HCT116 (cell line): ENCODE measurements around the gene SNTG2. TPM values are rescaled to one million over a fixed set of nuclear protein-coding genes. Genes with fewer than 3 reads are reported as not detected.

Experiments used
- ATAC-seq: fragments of 200-7000 bp; cut with Tn5 transposase; 2 replicates; pipeline ENCODE4 v1.9.1; 2020; ENCODE audit warnings: mild to moderate bottlenecking, moderate library complexity
- BruUV-seq: library from RNA; stranded (reverse); fragments of 400-500 nt; replicated peaks from 2 replicates; lab custom pipeline; 2021; lab: Mats Ljungman, UMichigan
- CTCF ChIA-PET: fragments of 300-600 bp; sonication (Branson Sonifier 250); formaldehyde crosslinking; loops from one replicate; lab custom pipeline; 2021; ENCODE audit warnings: antibody characterized with exemption; lab: Charles Lee
- POLR2A ChIA-PET: fragments of 300-600, 350-600 bp; sonication (Branson Sonifier 250); formaldehyde crosslinking; loops from one replicate; lab custom pipeline; 2021; ENCODE audit warnings: antibody characterized with exemption; lab: Charles Lee
- RAD21 ChIA-PET, 2 experiments: fragments of 300-600 bp; sonication (Branson Sonifier 250); formaldehyde crosslinking; loops; one replicate each; lab custom pipeline; 2023; ENCODE audit warnings: low total read pairs in 2 of 2; ENCODE audit not compliant: uncharacterized antibody in 2 of 2, unreplicated experiment in 2 of 2, low non-redundant PET in 1 of 2; lab: Charles Lee
- DNase-seq: peaks from one replicate; pipeline ENCODE4 v3.0.0-alpha.2; 2010; ENCODE audit warnings: low read depth, low spot score
- H2AFZ ChIP-seq: fragments of 200-600 bp; shearing (Covaris generic), sonication (generic); 2 replicates; pipeline ENCODE4 v1.6.1; 2017; ENCODE audit warnings: low read depth, mixed run types, mixed read lengths, antibody characterized with exemption, low read length; ENCODE audit not compliant: poor library complexity, severe bottlenecking
- H3K27ac ChIP-seq: 2 replicates; pipeline ENCODE4 v1.5.1; 2012; ENCODE audit warnings: low read depth, low read length
- H3K27me3 ChIP-seq: fragments of 200-600 bp; sonication (generic); 2 replicates; pipeline ENCODE4 v1.6.1; 2016; ENCODE audit warnings: mixed run types, low read length, mixed read lengths; ENCODE audit not compliant: insufficient read depth
- H3K36me3 ChIP-seq, 2 experiments: fragments of 200-500 bp in 1 of 2; fragments of 200-600 bp in 1 of 2; sonication (Bioruptor generic) in 1 of 2; sonication (generic) in 1 of 2; 2 replicates each; pipeline versions ENCODE4 v1.5.1 to v1.6.1; 2014 to 2016; ENCODE audit warnings: low read length in 2 of 2, inconsistent platforms in 1 of 2, mixed read lengths in 1 of 2, mixed run types in 1 of 2; ENCODE audit not compliant: insufficient read depth in 2 of 2, control insufficient read depth in 1 of 2
- H3K4me1 ChIP-seq, 2 experiments: fragments of 200-600 bp in 1 of 2; sonication (generic) in 1 of 2; 2 replicates each; pipeline versions ENCODE4 v1.5.1 to v1.6.1; 2012 to 2017; ENCODE audit warnings: low read length in 2 of 2, inconsistent platforms in 1 of 2, mild to moderate bottlenecking in 1 of 2, mixed read lengths in 1 of 2, mixed run types in 1 of 2, moderate library complexity in 1 of 2; ENCODE audit not compliant: insufficient read depth in 2 of 2, control insufficient read depth in 1 of 2
- H3K4me2 ChIP-seq: fragments of 200-600 bp; sonication (generic); 2 replicates; pipeline ENCODE4 v1.6.1; 2017; ENCODE audit warnings: mixed run types, low read length, mixed read lengths
- H3K4me3 ChIP-seq, 2 experiments: fragments of 200-600 bp in 1 of 2; sonication (generic) in 1 of 2; replicated peaks in 1 of 2; 2 replicates each; pipeline ENCODE4 v1.5.1; 2011 to 2016; ENCODE audit warnings: low read length in 2 of 2, control low read depth in 1 of 2, low read depth in 1 of 2, mild to moderate bottlenecking in 1 of 2, mixed read lengths in 1 of 2, mixed run types in 1 of 2
- H3K79me2 ChIP-seq: fragments of 200-600 bp; sonication (generic); 2 replicates; pipeline ENCODE4 v1.6.1; 2017; ENCODE audit warnings: mild to moderate bottlenecking, mixed run types, low read length, moderate library complexity, mixed read lengths; ENCODE audit not compliant: insufficient read depth
- H3K9ac ChIP-seq: fragments of 200-600 bp; sonication (generic); 2 replicates; pipeline ENCODE4 v1.6.1; 2016; ENCODE audit warnings: low read length, mixed read lengths
- H3K9me2 ChIP-seq: fragments of 200-600 bp; sonication (generic), shearing (Covaris generic); 2 replicates; pipeline ENCODE4 v1.6.1; 2017; ENCODE audit warnings: mixed run types, mild to moderate bottlenecking, moderate library complexity; ENCODE audit not compliant: insufficient read depth
- H3K9me3 ChIP-seq, 2 experiments: fragments of 200-500 bp in 1 of 2; fragments of 200-600 bp in 1 of 2; sonication (Bioruptor generic) in 1 of 2; sonication (generic) in 1 of 2; 2 replicates each; pipeline ENCODE4 v1.6.1; 2014 to 2017; ENCODE audit warnings: low read length in 2 of 2, mixed read lengths in 2 of 2, inconsistent platforms in 1 of 2, low read depth in 1 of 2, mild to moderate bottlenecking in 1 of 2, mixed run types in 1 of 2, moderate library complexity in 1 of 2; ENCODE audit not compliant: control insufficient read depth in 1 of 2, insufficient read depth in 1 of 2
- H4K20me1 ChIP-seq: fragments of 200-600 bp; sonication (generic), shearing (Covaris generic); 2 replicates; pipeline ENCODE4 v1.6.1; 2017; ENCODE audit warnings: mixed run types, mild to moderate bottlenecking, moderate library complexity; ENCODE audit not compliant: insufficient read depth
- CBX3 ChIP-seq: IDR thresholded peaks from 2 replicates; pipeline ENCODE4 v1.6.1; 2012; ENCODE audit warnings: low read depth
- CEBPB ChIP-seq: IDR thresholded peaks from 2 replicates; pipeline ENCODE4 v1.6.1; 2012; ENCODE audit warnings: low read depth
- EZH2 ChIP-seq: fragments of 200-600 bp; sonication (generic); IDR thresholded peaks from 2 replicates; pipeline ENCODE4 v1.6.1; 2017; ENCODE audit warnings: antibody characterized with exemption, mixed run types
- EZH2phosphoT487 ChIP-seq: fragments of 200-600 bp; IDR thresholded peaks from 2 replicates; pipeline ENCODE4 v1.6.1; 2018; ENCODE audit warnings: antibody characterized with exemption, borderline replicate concordance
- MAX ChIP-seq: IDR thresholded peaks from 2 replicates; pipeline ENCODE4 v1.6.1; 2012
- POLR2A ChIP-seq: IDR thresholded peaks from 2 replicates; pipeline ENCODE4 v1.7.0; 2011; ENCODE audit warnings: borderline replicate concordance; ENCODE audit not compliant: insufficient read depth, insufficient read length; ENCODE audit errors: extremely low read depth
- SP1 ChIP-seq: IDR thresholded peaks from 2 replicates; pipeline ENCODE4 v1.6.1; 2012; ENCODE audit warnings: low read depth
- SRF ChIP-seq: IDR thresholded peaks from 2 replicates; pipeline ENCODE4 v1.6.1; 2012; ENCODE audit warnings: low read depth
- TCF7L2 ChIP-seq: IDR thresholded peaks from 2 replicates; pipeline ENCODE4 v1.7.0; 2011; ENCODE audit warnings: borderline replicate concordance, inconsistent platforms; ENCODE audit not compliant: insufficient read depth, insufficient read length; ENCODE audit errors: extremely low read depth
- YY1 ChIP-seq: IDR thresholded peaks from 2 replicates; pipeline ENCODE4 v1.6.1; 2011; ENCODE audit warnings: low read length, low read depth, moderate library complexity, mild to moderate bottlenecking; ENCODE audit not compliant: insufficient replicate concordance; ENCODE audit errors: extremely low read depth
- ZNF274 ChIP-seq: fragments of 200-500 bp; sonication (Bioruptor generic); IDR thresholded peaks from 2 replicates; pipeline ENCODE4 v1.6.1; 2014; ENCODE audit warnings: mild to moderate bottlenecking, low read depth, low read length, inconsistent platforms
- intact Hi-C: fragments of 100-400 bp; cut with micrococcal nuclease; formaldehyde crosslinking; loops from 2 replicates; pipeline ENCODE4 v1.10.0; 2022
- total RNA-seq: library from RNA; stranded (reverse); gene quantifications from one replicate; pipeline ENCODE4 v1.2.1, GENCODE V29; 2021; ENCODE audit not compliant: unreplicated experiment
- TF ChIP-seq, protein P1 (sequence below), 3 experiments: fragments of 200-600 bp in 1 of 3; sonication (generic) in 1 of 3; IDR thresholded peaks in 2 of 3; conservative IDR thresholded peaks in 1 of 3; 2 replicates each; pipeline ENCODE4 v1.5.1; 2012 to 2017; ENCODE audit warnings: low read depth in 2 of 3, low read length in 2 of 3, antibody characterized with exemption in 1 of 3, borderline replicate concordance in 1 of 3, control low read depth in 1 of 3, mild to moderate bottlenecking in 1 of 3, mixed read lengths in 1 of 3, mixed run types in 1 of 3, moderate library complexity in 1 of 3; ENCODE audit not compliant: insufficient read depth in 1 of 3

Gene SNTG2
- total RNA-seq, 1 experiment from 2014 or later: not detected

- TF ChIP-seq YY1 (no peak), POLR2A (no peak), TCF7L2 (no peak), SP1 (no peak), SRF (no peak), CEBPB (no peak)
- TF ChIP-seq, protein P1, sequence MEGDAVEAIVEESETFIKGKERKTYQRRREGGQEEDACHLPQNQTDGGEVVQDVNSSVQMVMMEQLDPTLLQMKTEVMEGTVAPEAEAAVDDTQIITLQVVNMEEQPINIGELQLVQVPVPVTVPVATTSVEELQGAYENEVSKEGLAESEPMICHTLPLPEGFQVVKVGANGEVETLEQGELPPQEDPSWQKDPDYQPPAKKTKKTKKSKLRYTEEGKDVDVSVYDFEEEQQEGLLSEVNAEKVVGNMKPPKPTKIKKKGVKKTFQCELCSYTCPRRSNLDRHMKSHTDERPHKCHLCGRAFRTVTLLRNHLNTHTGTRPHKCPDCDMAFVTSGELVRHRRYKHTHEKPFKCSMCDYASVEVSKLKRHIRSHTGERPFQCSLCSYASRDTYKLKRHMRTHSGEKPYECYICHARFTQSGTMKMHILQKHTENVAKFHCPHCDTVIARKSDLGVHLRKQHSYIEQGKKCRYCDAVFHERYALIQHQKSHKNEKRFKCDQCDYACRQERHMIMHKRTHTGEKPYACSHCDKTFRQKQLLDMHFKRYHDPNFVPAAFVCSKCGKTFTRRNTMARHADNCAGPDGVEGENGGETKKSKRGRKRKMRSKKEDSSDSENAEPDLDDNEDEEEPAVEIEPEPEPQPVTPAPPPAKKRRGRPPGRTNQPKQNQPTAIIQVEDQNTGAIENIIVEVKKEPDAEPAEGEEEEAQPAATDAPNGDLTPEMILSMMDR (IDR thresholded peaks at IDR 0.05 in 2 of 3, conservative IDR thresholded peaks at IDR 0.05 in 1 of 3; ENCODE audit: borderline replicate concordance in 1 of 3, insufficient read depth in 1 of 3, low read depth in 2 of 3, low read length in 2 of 3): no peak
These were observed 44.9 kb upstream of the SNTG2 start (continued) for GRCh38 chr2:905833-906140.

DNA sequence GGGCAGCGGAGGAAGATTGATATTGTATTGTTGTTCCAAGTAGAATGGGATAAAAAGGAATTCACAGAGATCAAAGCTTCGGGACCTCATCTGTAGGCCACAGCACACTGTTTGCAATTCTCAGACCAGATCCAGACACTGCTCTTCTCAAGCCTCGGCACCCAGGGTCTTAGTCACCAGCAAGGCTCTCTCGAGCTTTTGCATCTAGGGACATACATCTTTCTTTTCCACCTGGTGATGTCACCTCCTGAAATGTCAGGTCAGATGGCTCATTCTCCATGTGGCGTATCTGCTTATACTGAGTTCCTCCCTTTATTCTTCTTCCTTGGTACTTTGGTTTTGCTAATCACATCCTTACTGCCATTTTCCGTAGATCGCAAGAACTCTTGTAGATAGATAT is 42.9 kb upstream of the SNTG2 start:
- no peak for ATAC-seq
- ChIA-PET POLR2A (no interaction called here), CTCF (no interaction called here), RAD21 (no interaction called here)
- BruUV-seq: no TSS peak
- Histone ChIP-seq H3K27ac (no peak overlapping the region), H3K4me1 (no peaks in the 10 kb centered on the region), H4K20me1 (no peaks in the 10 kb centered on the region), H3K79me2 (no peaks in the 10 kb centered on the region), H2AFZ (no peak overlapping the region), H3K9me3 (no peaks in the 10 kb centered on the region), H3K27me3 (peaks cover 12% of the 10 kb centered on the region), H3K4me2 (no peak overlapping the region), H3K36me3 (no peaks in the 10 kb centered on the region), H3K9ac (no peak overlapping the region), H3K9me2 (no peaks in the 10 kb centered on the region), H3K4me3 (no peak overlapping the region)
- intact Hi-C loops: no loop called here
- DNase-seq: no peak
- TF ChIP-seq EZH2phosphoT487 (no peak), SRF (no peak), CEBPB (no peak), EZH2 (no peak), CBX3 (no peak), MAX (no peak), ZNF274 (no peak)
